H1 (cell line): Measurements from ENCODE around the gene ATG4D. TPM values are rescaled to one million over a fixed set of nuclear protein-coding genes. Genes with fewer than 3 reads are reported as not detected.

Experiments used
- CHD7 ChIP-seq: fragments of 300-600 bp; sonication (generic); IDR thresholded peaks from 2 replicates; pipeline ENCODE4 v1.7.1; 2012; ENCODE audit warnings: low read length, moderate library complexity, mild to moderate bottlenecking, inconsistent platforms; ENCODE audit not compliant: insufficient replicate concordance
- JUND ChIP-seq: IDR thresholded peaks from 2 replicates; pipeline ENCODE4 v1.6.1; 2011; ENCODE audit warnings: mild to moderate bottlenecking, improper control_type of control experiment, low read length
- polyA plus RNA-seq, 7 experiments: library from polyadenylated mRNA; depleted of rRNA in 3 of 7; stranded (reverse) in 5 of 7; unstranded in 2 of 7; fragments of >200 nt in 5 of 7; fragments of 200-250 nt in 2 of 7; gene quantifications; 1 replicate in 5 of 7; 2 replicates in 1 of 7; 4 replicates in 1 of 7; pipeline versions ENCODE4 v1.2.1 to v1.2.3, GENCODE V29; 2011 to 2013; ENCODE audit warnings: missing spikeins in 2 of 7, mixed read lengths in 2 of 7
- total RNA-seq: library from RNA; stranded (reverse); fragmentation: NEBNext Ultra II Directional; extraction: Animal tissue kit (Norgen Biotek cat#: 25700); gene quantifications from 2 replicates; pipeline ENCODE4 v1.2.1, GENCODE V29; 2021

Gene ATG4D
- total and polyA plus RNA-seq, 2 of the 8 experiments (the other 6 are each of a cell fraction or from before 2014, with no cell fraction given), result 39.6 to 43.7 TPM

- TF ChIP-seq CHD7, result no peak
- no peak for TF ChIP-seq JUND
Measured at GRCh38 chr19:10575011-10575716, 31.5 kb downstream of the ATG4D start (continued).
